ENCODE data around the gene KLHDC10.

- TF ChIP-seq POLR2A (IDR thresholded peaks at IDR 0.05) (no peak), CTCF (IDR thresholded peaks at IDR 0.05) (no peak)
These were observed 58.7 kb downstream of the KLHDC10 start for GRCh38 chr7:130129011-130129411.
